Mesendoderm (in vitro differentiated cells): ENCODE data around the gene TMEM132D.
A peak's percentile ranks its signal among the peaks of the same experiment; 100 is the strongest.

Experiments used
- DNase-seq: peaks from one replicate; pipeline ENCODE4 v3.0.0; 2013
- H2AK5ac ChIP-seq: 2 replicates; pipeline ENCODE4 v1.6.1; 2013; ENCODE audit warnings: low read length, inconsistent platforms
- H2BK120ac ChIP-seq: 2 replicates; pipeline ENCODE4 v1.6.1; 2013; ENCODE audit warnings: low read depth, mild to moderate bottlenecking, low read length, moderate library complexity, mixed read lengths
- H2BK15ac ChIP-seq: replicated peaks from 2 replicates; pipeline ENCODE4 v1.6.1; 2013; ENCODE audit warnings: low read depth, mild to moderate bottlenecking, moderate library complexity
- H2BK5ac ChIP-seq: 2 replicates; pipeline ENCODE4 v1.6.1; 2013; ENCODE audit warnings: low read length, inconsistent platforms
- H3K18ac ChIP-seq: 2 replicates; pipeline ENCODE4 v1.6.1; 2013; ENCODE audit warnings: mild to moderate bottlenecking, low read length, mixed read lengths
- H3K23ac ChIP-seq: one replicate; pipeline ENCODE4 v1.6.1; 2013; ENCODE audit warnings: low read length
- H3K27ac ChIP-seq: 2 replicates; pipeline ENCODE4 v1.5.1; 2013; ENCODE audit warnings: low read depth, mild to moderate bottlenecking, inconsistent platforms, low read length, moderate library complexity
- H3K27me3 ChIP-seq: 2 replicates; pipeline ENCODE4 v1.6.1; 2013; ENCODE audit warnings: low read length, control low read depth, mild to moderate bottlenecking, inconsistent platforms; ENCODE audit not compliant: insufficient read depth, poor library complexity
- H3K36me3 ChIP-seq: 2 replicates; pipeline ENCODE4 v1.6.1; 2013; ENCODE audit warnings: low read length, inconsistent platforms; ENCODE audit not compliant: control insufficient read depth, insufficient read depth
- H3K4ac ChIP-seq: one replicate; pipeline ENCODE4 v1.6.1; 2013; ENCODE audit warnings: low read depth, mild to moderate bottlenecking, low read length, moderate library complexity
- H3K4me1 ChIP-seq: 2 replicates; pipeline ENCODE4 v1.6.1; 2013; ENCODE audit warnings: low read depth, low read length, inconsistent platforms; ENCODE audit not compliant: control insufficient read depth
- H3K4me2 ChIP-seq: 2 replicates; pipeline ENCODE4 v1.6.1; 2013; ENCODE audit warnings: low read length
- H3K4me3 ChIP-seq: 2 replicates; pipeline ENCODE4 v1.5.1; 2013; ENCODE audit warnings: mild to moderate bottlenecking, low read length
- H3K56ac ChIP-seq: one replicate; pipeline ENCODE4 v1.6.1; 2013; ENCODE audit warnings: low read length
- H3K79me1 ChIP-seq: 2 replicates; pipeline ENCODE4 v1.6.1; 2013; ENCODE audit warnings: low read length, inconsistent platforms
- H3K79me2 ChIP-seq: 2 replicates; pipeline ENCODE4 v1.6.1; 2013; ENCODE audit warnings: mild to moderate bottlenecking, low read length; ENCODE audit not compliant: control insufficient read depth, insufficient read depth
- H3K9ac ChIP-seq: 2 replicates; pipeline ENCODE4 v1.6.1; 2013; ENCODE audit warnings: low read length, inconsistent platforms
- H4K5ac ChIP-seq: one replicate; pipeline ENCODE4 v1.6.1; 2013; ENCODE audit warnings: low read length
- H4K8ac ChIP-seq: one replicate; pipeline ENCODE4 v1.6.1; 2013; ENCODE audit warnings: low read depth, mild to moderate bottlenecking, control low read depth, low read length, moderate library complexity
- WGBS: extraction: QIAGEN DNeasy Blood & Tissue Kit; methylation state at CpG from one replicate; pipeline ENCODE4 v1.1.7; 2013; ENCODE audit warnings: low lambda C conversion rate, missing lambda C conversion rate; ENCODE audit not compliant: insufficient coverage; ENCODE audit errors: extremely low coverage; 5-methylcytosine and 5-hydroxymethylcytosine counted together

TMEM132D gene

GRCh38 chr12:129532707-129533499, 370.9 kb downstream of the TMEM132D start:
- no CpG with 5 or more reads among the region's 17 CpGs for WGBS
- no peak overlapping the region for H4K5ac ChIP-seq

GRCh38 chr12:129532082-129532481, 371.7 kb downstream of the TMEM132D start:
- no CpG with 5 or more reads among the region's 7 CpGs for WGBS
- H3K9ac ChIP-seq = no peak overlapping the region
- H4K5ac ChIP-seq = no peak overlapping the region
- H3K4me1 ChIP-seq = peaks cover 6% of the 10 kb centered on the region
- no peak overlapping the region for H3K27ac ChIP-seq
- H3K27me3 ChIP-seq = no peaks in the 10 kb centered on the region
- no peaks in the 10 kb centered on the region for H3K36me3 ChIP-seq
- H2BK120ac ChIP-seq = no peak overlapping the region
- no peak overlapping the region for H3K4me2 ChIP-seq
- H3K4me3 ChIP-seq = no peak overlapping the region
- no peak for DNase-seq
- H3K56ac ChIP-seq = no peak overlapping the region
- H4K8ac ChIP-seq = no peak overlapping the region
- H3K18ac ChIP-seq = no peak overlapping the region
- H2BK5ac ChIP-seq = no peak overlapping the region
- no peak overlapping the region for H3K23ac ChIP-seq
- no peaks in the 10 kb centered on the region for H3K79me2 ChIP-seq
- no peaks in the 10 kb centered on the region for H3K79me1 ChIP-seq
- no peak overlapping the region for H3K4ac ChIP-seq
- H2BK15ac ChIP-seq = no peak overlapping the region
- H2AK5ac ChIP-seq = no peak overlapping the region

More at GRCh38 chr12:129532707-129533499, 370.9 kb downstream of the TMEM132D start:
- H3K18ac ChIP-seq = no peak overlapping the region
- no peak overlapping the region for H4K8ac ChIP-seq
- H3K4me3 ChIP-seq = no peak overlapping the region
- H3K79me1 ChIP-seq = no peaks in the 10 kb centered on the region
- no peak overlapping the region for H2BK120ac ChIP-seq
- H3K27me3 ChIP-seq = no peaks in the 10 kb centered on the region
- H3K9ac ChIP-seq = no peak overlapping the region
- H3K4ac ChIP-seq = no peak overlapping the region
- no peak overlapping the region for H3K27ac ChIP-seq
- peak overlapping the region; percentile 58 for H3K56ac ChIP-seq
- H3K36me3 ChIP-seq = no peaks in the 10 kb centered on the region
- H2AK5ac ChIP-seq = no peak overlapping the region
- DNase-seq = peak; percentile 58
- H3K4me1 ChIP-seq = peaks cover 6% of the 10 kb centered on the region
- no peak overlapping the region for H2BK5ac ChIP-seq
- no peak overlapping the region for H3K4me2 ChIP-seq
- H3K23ac ChIP-seq = no peak overlapping the region
- H2BK15ac ChIP-seq = no peak overlapping the region
- no peaks in the 10 kb centered on the region for H3K79me2 ChIP-seq

- H2AK5ac ChIP-seq = no peak overlapping the region
- H3K36me3 ChIP-seq = no peaks in the 10 kb centered on the region
- H3K27me3 ChIP-seq = no peaks in the 10 kb centered on the region
- no peak overlapping the region for H3K18ac ChIP-seq
- peaks cover 6% of the 10 kb centered on the region for H3K4me1 ChIP-seq
- no peak overlapping the region for H3K4ac ChIP-seq
- no peak overlapping the region for H3K27ac ChIP-seq
- no peak overlapping the region for H3K9ac ChIP-seq
- H4K5ac ChIP-seq = no peak overlapping the region
- no CpG with 5 or more reads among the region's 13 CpGs for WGBS
- no peak overlapping the region for H2BK5ac ChIP-seq
- no peak overlapping the region for H2BK120ac ChIP-seq
- H4K8ac ChIP-seq = no peak overlapping the region
- no peaks in the 10 kb centered on the region for H3K79me2 ChIP-seq
- H3K23ac ChIP-seq = no peak overlapping the region
- no peak overlapping the region for H3K56ac ChIP-seq
- H3K79me1 ChIP-seq = no peaks in the 10 kb centered on the region
- DNase-seq = peak; percentile 85
- no peak overlapping the region for H3K4me2 ChIP-seq
- no peak overlapping the region for H2BK15ac ChIP-seq
- no peak overlapping the region for H3K4me3 ChIP-seq
These were observed 372.8 kb downstream of the TMEM132D start for GRCh38 chr12:129530984-129531383.

GRCh38 chr12:129530517-129530916, 373.3 kb downstream of the TMEM132D start:
- Histone ChIP-seq H4K8ac (no peak overlapping the region), H3K27me3 (no peaks in the 10 kb centered on the region), H2AK5ac (no peak overlapping the region), H3K4ac (no peak overlapping the region), H3K4me1 (peaks cover 6% of the 10 kb centered on the region), H3K79me2 (no peaks in the 10 kb centered on the region), H3K4me2 (no peak overlapping the region), H3K36me3 (no peaks in the 10 kb centered on the region), H2BK120ac (no peak overlapping the region), H2BK15ac (no peak overlapping the region), H3K18ac (no peak overlapping the region), H3K23ac (no peak overlapping the region), H3K4me3 (no peak overlapping the region), H4K5ac (no peak overlapping the region), H3K79me1 (no peaks in the 10 kb centered on the region), H2BK5ac (no peak overlapping the region), H3K56ac (no peak overlapping the region), H3K27ac (no peak overlapping the region), H3K9ac (no peak overlapping the region)
- WGBS = no CpG with 5 or more reads among the region's 6 CpGs
- peak; percentile 7 for DNase-seq

GRCh38 chr12:129527506-129527905, 376.3 kb downstream of the TMEM132D start:
- Histone ChIP-seq H3K27me3 (no peaks in the 10 kb centered on the region), H2BK120ac (no peak overlapping the region), H2BK15ac (no peak overlapping the region), H3K4ac (no peak overlapping the region), H4K8ac (no peak overlapping the region), H3K79me1 (no peaks in the 10 kb centered on the region), H3K27ac (no peak overlapping the region), H3K9ac (no peak overlapping the region), H2BK5ac (no peak overlapping the region), H3K4me2 (no peak overlapping the region), H3K23ac (no peak overlapping the region), H3K36me3 (no peaks in the 10 kb centered on the region), H4K5ac (no peak overlapping the region), H2AK5ac (no peak overlapping the region), H3K18ac (no peak overlapping the region), H3K79me2 (no peaks in the 10 kb centered on the region), H3K56ac (no peak overlapping the region), H3K4me1 (peaks cover 2% of the 10 kb centered on the region), H3K4me3 (no peak overlapping the region)
- whole genome bisulfite sequencing = no CpG with 5 or more reads among the region's 3 CpGs
- DNase-seq = no peak

GRCh38 chr12:129523621-129524020, 380.2 kb downstream of the TMEM132D start:
- no peak overlapping the region for H4K8ac ChIP-seq
- no peak overlapping the region for H2BK120ac ChIP-seq
- H3K79me2 ChIP-seq = no peaks in the 10 kb centered on the region
- H3K4me3 ChIP-seq = no peak overlapping the region
- H3K9ac ChIP-seq = no peak overlapping the region
- no peaks in the 10 kb centered on the region for H3K36me3 ChIP-seq
- no peak overlapping the region for H3K18ac ChIP-seq
- no peaks in the 10 kb centered on the region for H3K4me1 ChIP-seq
- no peaks in the 10 kb centered on the region for H3K27me3 ChIP-seq
- no peak overlapping the region for H3K4ac ChIP-seq
- no peak for DNase-seq
- no peak overlapping the region for H2AK5ac ChIP-seq
- H4K5ac ChIP-seq = no peak overlapping the region
- no peak overlapping the region for H2BK15ac ChIP-seq
- no peak overlapping the region for H3K56ac ChIP-seq
- no peak overlapping the region for H3K4me2 ChIP-seq
- no peak overlapping the region for H3K27ac ChIP-seq
- no peak overlapping the region for H3K23ac ChIP-seq
- no CpG with 5 or more reads among the region's 2 CpGs for WGBS
- H3K79me1 ChIP-seq = no peaks in the 10 kb centered on the region
- H2BK5ac ChIP-seq = no peak overlapping the region
